ENCODE measurements around the gene KIAA1671.

DNA sequence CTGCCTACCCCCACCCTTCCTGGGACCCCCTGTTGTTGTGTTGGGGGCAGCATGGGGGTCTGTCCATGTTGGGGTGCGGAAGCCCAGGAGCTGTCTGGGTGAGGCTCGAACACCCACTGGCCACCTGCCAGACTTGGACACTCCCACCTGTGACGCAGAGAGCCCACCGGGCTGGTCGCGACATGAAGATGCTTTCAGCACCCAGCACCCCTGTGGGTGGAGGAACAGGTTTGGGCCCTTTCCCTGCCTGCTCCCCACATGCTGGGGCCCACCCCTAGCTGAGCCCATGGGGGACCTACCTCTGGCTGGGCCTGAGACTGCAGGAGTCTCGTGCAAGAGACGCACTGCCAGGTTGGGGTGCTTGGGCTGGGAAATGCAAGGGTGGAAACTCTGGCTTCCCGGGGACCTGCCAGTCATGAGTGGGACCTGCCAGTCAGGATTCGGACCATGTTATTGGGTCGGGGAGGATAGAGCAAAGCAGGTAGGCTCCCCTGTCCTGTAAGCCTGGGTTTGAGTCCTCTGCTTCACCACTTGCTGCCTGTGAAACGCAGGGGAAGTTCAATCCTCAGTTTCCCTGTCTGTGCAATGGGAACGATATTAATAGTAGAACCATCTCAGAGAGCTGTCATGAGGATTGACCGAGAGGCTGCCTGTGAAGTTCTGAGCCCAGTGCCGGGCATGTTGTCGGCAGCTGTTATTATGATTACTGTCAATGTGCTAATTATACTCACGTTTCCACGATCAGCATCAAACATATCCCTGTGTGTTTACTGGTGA, 24.1 kb downstream of the KIAA1671 start:
- TF ChIP-seq POLR2AphosphoS5 (IDR thresholded peaks at IDR 0.05; ENCODE audit: low read depth, low read length) (no peak), POLR2A (IDR thresholded peaks at IDR 0.05; ENCODE audit: low read depth, low read length) (no peak), TAF1 (IDR thresholded peaks at IDR 0.05; ENCODE audit: low read depth, low read length) (no peak), SPI1 (IDR thresholded peaks at IDR 0.05; ENCODE audit: low read depth, low read length) (no peak)

Data from GM12891 (cell line).